Hepatic stellate cell (primary cell): ENCODE results near the gene HSPA1B.
"Not testable (repeated sequence)": the region's sequence is repeated elsewhere in the genome, so short reads cannot be mapped to it uniquely, and the experiment has no call there.

Experiments used
- DNase-seq: peaks from one replicate; pipeline ENCODE4 v3.0.0; 2011; ENCODE audit warnings: low spot score

Gene HSPA1B

DNA sequence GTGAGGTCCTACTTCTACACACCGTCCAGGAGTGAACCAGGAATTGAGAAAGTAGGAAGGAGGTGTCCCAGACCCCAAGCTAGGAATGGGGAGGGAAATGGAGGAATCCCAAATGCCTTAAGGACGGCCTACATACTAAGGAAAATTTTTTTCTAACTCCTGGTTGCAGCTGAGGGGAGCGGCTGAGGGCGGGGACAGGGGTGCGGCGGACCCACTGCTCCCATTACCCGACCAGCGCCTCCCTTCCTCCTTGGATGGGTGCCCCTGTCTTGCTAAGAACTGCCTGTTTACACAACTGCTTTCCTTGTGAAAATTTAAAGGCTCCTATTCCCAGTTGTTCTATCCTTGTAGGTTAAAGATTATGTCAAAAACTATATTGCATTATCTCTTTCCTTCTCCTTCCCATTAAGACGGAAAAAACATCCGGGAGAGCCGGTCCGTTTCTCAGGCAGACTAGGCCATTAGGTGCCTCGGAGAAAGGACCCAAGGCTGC, 699 bp upstream of the HSPA1B start:
- DNase-seq, result peak; percentile 81

DNA sequence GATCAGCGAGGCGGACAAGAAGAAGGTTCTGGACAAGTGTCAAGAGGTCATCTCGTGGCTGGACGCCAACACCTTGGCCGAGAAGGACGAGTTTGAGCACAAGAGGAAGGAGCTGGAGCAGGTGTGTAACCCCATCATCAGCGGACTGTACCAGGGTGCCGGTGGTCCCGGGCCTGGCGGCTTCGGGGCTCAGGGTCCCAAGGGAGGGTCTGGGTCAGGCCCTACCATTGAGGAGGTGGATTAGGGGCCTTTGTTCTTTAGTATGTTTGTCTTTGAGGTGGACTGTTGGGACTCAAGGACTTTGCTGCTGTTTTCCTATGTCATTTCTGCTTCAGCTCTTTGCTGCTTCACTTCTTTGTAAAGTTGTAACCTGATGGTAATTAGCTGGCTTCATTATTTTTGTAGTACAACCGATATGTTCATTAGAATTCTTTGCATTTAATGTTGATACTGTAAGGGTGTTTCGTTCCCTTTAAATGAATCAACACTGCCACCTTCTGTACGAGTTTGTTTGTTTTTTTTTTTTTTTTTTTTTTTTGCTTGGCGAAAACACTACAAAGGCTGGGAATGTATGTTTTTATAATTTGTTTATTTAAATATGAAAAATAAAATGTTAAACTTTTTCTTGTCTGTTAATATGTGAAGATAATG, 2.2 kb downstream of the HSPA1B start:
- DNase-seq, result peak; percentile 49

GRCh38 chr6:31830886-31831335, 3.4 kb downstream of the HSPA1B start:
- no peak for DNase-seq

DNA sequence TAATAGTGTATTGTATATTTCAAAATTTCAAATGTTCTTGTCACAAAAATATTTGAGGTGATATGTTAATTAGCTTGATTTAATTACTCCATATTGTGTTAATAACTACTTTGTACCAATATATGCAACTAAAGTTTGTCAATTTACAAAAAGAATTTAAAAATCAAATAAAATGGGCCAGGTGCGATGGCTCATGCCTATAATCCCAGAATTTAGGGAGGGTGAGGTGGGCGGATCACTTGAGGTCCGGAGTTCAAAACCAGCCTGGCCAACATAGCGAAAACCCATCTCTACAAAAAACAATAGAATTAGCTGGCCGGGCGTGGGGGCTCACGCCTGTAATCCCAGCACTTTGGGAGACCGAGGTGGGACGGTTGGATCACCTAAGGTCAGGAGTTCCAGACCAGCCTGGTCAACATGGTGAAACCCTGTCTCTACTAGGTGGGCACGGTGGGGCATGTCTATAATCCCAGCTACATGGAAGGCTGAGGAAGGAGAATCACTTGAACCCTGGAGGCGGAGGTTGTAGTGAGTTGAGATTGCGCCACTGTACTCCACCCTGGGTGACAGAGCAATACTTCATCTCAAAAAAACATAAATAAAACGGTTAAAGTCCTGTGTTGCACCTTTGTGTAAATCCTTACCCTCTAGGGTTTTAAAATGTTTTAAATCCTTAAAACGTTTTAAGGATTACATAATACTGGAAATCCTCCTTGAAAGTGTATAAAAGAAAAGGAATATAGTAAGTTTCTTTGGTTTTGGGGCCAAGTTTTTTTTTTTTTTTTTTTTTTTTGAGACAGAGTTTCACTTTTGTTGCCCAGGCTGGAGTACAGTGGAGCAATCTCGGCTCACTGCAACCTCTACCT, 4.0 kb downstream of the HSPA1B start:
- DNase-seq, result no peak

- DNase-seq, result peak; percentile 93
Measured at GRCh38 chr6:31834367-31835250, 7.1 kb downstream of the HSPA1B start.

GRCh38 chr6:31836047-31836473, 8.5 kb downstream of the HSPA1B start:
- no peak for DNase-seq

GRCh38 chr6:31836474-31837368, 9.2 kb downstream of the HSPA1B start:
- peak; percentile 53 for DNase-seq

DNA sequence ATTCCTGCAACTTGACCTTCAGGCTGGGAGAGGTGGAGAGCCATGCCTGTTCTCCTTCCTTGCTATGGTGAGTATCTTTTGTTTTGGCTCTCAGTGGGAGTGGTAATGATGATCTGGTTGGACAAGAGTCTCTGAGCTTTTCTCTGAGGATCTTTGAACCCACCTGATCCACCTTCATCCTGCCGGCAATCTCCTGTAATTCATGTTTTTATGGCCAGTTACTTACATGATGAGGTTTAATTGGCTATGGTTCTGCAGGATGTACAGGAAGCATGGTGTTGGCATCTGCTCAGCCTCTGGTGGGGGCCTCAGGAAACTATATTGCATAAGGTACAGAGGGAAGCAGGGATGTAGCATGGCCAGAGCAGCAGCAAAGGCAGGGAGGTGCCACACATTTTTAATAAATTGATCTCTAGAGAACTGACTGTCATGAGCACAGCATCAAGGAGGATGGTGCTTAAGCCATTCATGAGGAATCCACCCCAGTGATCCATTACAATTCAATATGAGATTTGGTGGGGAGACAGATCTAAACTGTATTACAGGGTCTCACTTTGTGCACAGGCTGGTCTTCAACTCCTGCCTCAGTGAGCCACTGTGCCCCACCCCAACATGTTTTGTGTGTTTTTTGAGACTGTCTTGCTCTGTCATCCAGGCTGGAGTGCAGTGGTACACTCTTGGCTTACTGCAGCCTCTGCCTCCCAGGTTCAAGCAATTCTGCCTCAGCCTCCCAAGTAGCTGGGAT, 10.0 kb downstream of the HSPA1B start:
- no peak for DNase-seq

GRCh38 chr6:31838114-31838553, 10.6 kb downstream of the HSPA1B start:
- DNase-seq, result not testable (repeated sequence)

GRCh38 chr6:31838968-31839367, 11.4 kb downstream of the HSPA1B start:
- no peak for DNase-seq

GRCh38 chr6:31839779-31840126, 12.2 kb downstream of the HSPA1B start:
- DNase-seq, result not testable (repeated sequence)

- no peak for DNase-seq
Measured at GRCh38 chr6:31842053-31842452, 14.5 kb downstream of the HSPA1B start.

DNA sequence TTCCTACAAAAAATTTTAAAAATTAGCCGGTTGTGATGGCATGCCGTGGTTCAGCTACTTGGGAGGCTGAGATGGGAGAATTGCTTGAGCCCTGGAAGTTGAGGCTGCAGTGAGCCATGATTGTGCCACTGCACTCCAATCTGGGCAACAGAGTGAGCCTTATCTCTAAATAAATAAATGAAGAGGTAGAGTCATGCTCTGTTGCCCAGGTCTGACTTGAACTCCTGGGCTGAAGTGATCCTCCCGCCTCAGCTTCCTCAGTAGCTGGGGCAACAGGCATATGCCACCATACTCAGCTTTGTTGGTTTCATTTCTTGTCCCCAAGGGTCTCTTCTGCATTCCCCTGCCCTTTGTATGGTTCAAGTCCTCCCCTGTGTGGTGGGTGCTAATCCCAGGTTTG, 17.0 kb downstream of the HSPA1B start:
- no peak for DNase-seq

GRCh38 chr6:31847276-31847978, 19.9 kb downstream of the HSPA1B start:
- no peak for DNase-seq

- no peak for DNase-seq
Measured at GRCh38 chr6:31850765-31851484, 23.4 kb downstream of the HSPA1B start.

DNA sequence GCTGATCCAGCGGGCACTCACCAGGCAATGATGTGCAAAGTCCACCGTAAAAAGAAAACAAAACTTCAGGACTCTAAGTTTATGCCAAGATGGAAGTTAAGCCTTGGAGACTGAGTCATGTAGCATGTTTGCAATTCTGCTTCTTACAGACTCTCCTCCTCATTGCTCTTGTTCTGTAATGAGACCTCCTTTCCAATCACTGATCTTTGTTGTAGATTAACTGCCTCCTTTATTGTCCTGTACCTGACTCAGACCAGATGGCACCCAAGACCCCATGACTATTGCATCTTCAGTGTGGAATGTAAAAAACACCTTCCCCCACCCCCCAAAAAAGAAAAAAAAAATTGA, 23.9 kb downstream of the HSPA1B start:
- no peak for DNase-seq

DNA sequence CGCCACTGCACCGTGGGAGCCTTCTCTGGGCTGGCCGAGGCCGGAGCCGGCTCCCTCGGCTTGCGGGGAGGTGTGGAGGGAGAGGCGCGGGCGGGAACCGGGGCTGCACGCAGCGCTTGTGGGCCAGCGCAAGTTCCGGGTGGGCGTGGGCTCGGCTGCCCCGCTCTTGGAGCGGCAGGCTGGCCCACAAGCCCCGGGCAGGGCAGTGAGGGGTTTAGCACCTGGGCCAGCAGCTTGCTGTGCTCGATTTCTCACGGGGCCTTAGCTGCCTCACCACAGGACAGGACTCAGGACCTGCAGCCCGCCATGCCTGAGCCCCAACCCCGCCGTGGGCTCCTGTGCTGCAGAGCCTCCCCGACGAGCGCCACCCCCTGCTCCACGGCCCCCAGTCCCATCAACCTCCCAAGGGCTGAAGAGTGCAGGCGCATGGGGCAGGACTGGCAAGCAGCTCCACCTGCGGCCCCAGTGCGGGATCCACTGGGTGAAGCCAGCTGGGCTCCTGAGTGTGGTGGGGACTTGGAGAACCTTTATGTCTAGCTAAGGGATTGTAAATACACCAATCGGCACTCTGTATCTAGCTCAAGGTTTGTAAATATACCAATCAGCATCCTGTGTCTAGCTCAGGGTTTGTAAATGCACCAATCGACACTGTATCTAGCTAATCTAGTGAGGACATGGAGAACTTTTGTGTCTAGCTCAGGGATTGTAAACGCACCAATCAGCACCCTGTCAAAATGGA, 24.6 kb downstream of the HSPA1B start:
- DNase-seq, result not testable (repeated sequence)

DNA sequence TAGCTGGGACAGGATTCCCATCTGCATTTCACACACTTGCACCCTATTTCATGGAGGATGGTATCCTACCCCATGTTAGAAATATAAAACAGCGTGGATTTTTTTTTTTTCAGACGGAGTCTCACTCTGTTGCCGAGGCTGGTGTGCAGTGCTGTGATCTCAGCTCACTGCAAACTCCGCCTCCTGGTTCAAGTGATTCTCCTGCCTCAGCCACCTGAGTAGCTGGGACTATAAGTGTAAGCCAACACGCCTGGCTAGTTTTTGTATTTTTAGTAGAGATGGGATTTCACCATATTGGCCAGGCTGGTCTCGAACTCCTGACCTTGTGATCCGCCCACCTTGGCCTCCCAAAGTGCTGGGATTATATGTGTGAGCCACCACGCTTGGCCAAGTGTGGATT, 30.2 kb downstream of the HSPA1B start:
- not testable (repeated sequence) for DNase-seq
